Pulmonary artery endothelial cell (primary cell): ENCODE measurements around the gene TEX48. TPM values are rescaled to one million over a fixed set of nuclear protein-coding genes. Genes with fewer than 3 reads are reported as not detected.

Experiments used
- DNase-seq: peaks from one replicate; pipeline ENCODE4 v3.0.0-alpha.2; 2011; ENCODE audit warnings: low read depth, low spot score
- total RNA-seq: library from RNA; depleted of rRNA; stranded (reverse); fragments of >200 nt; gene quantifications from 2 replicates; pipeline ENCODE4 v1.2.3, GENCODE V29; 2014

The TEX48 gene
- total RNA-seq, 1 donor from 2014 or later = not detected

- no peak for DNase-seq
These were observed 12.0 kb downstream of the TEX48 start for GRCh38 chr9:114669961-114670360.

GRCh38 chr9:114668146-114668545 is 13.8 kb downstream of the TEX48 start:
- DNase-seq = no peak

GRCh38 chr9:114666851-114667250 is 15.1 kb downstream of the TEX48 start:
- no peak for DNase-seq

- DNase-seq = no peak
These were observed 15.6 kb downstream of the TEX48 start for GRCh38 chr9:114666401-114666800.

GRCh38 chr9:114664181-114664580 is 17.8 kb downstream of the TEX48 start:
- no peak for DNase-seq

GRCh38 chr9:114662081-114662989 is 19.7 kb downstream of the TEX48 start:
- DNase-seq = no peak

GRCh38 chr9:114657705-114658104 is 24.3 kb downstream of the TEX48 start, which contains the start of gene TEX53:
TEX53 (minus strand) TSS chr9:114657805; CDS start chr9:114657774, 31 bp downstream.
- DNase-seq = no peak

GRCh38 chr9:114656301-114656700 is 25.7 kb downstream of the TEX48 start:
- no peak for DNase-seq

- no peak for DNase-seq
These were observed 26.3 kb downstream of the TEX48 start for GRCh38 chr9:114655689-114656088.

GRCh38 chr9:114653556-114654159 is 28.3 kb downstream of the TEX48 start:
- DNase-seq = peak; percentile 22

GRCh38 chr9:114652776-114653555 is 29.0 kb downstream of the TEX48 start:
- no peak for DNase-seq

- no peak for DNase-seq
These were observed 38.1 kb downstream of the TEX48 start for GRCh38 chr9:114643896-114644295.

GRCh38 chr9:114643001-114643400 is 39.0 kb downstream of the TEX48 start:
- DNase-seq = no peak

GRCh38 chr9:114641967-114642366 is 40.0 kb downstream of the TEX48 start:
- DNase-seq = no peak

GRCh38 chr9:114638404-114638803 is 43.6 kb downstream of the TEX48 start:
- DNase-seq = no peak

- no peak for DNase-seq
These were observed 47.6 kb downstream of the TEX48 start for GRCh38 chr9:114634387-114634786.

GRCh38 chr9:114633438-114634089 is 48.4 kb downstream of the TEX48 start:
- no peak for DNase-seq

GRCh38 chr9:114631166-114631565 is 50.8 kb downstream of the TEX48 start:
- DNase-seq = no peak

- no peak for DNase-seq
These were observed 52.4 kb downstream of the TEX48 start for GRCh38 chr9:114629563-114630090.

GRCh38 chr9:114627553-114627952 is 54.4 kb downstream of the TEX48 start:
- no peak for DNase-seq

GRCh38 chr9:114626415-114627020 is 55.5 kb downstream of the TEX48 start:
- no peak for DNase-seq
